DOHH2 (cell line): ENCODE measurements around the gene MFAP4.

Source experiments
- H3F3A ChIP-seq: fragments of 200-600 bp; sonication (generic), shearing (Covaris generic); 2 replicates; pipeline ENCODE4 v1.6.0; 2016; ENCODE audit warnings: antibody characterized with exemption, mild to moderate bottlenecking; ENCODE audit not compliant: control insufficient read depth, insufficient read depth
- H3K27ac ChIP-seq: fragments of 200-600 bp; sonication (generic); 2 replicates; pipeline ENCODE4 v1.5.1; 2014; ENCODE audit warnings: low read depth, mild to moderate bottlenecking, low read length, moderate library complexity
- H3K27me3 ChIP-seq: fragments of 200-600 bp; sonication (generic); 2 replicates; pipeline ENCODE4 v1.6.1; 2014; ENCODE audit warnings: mild to moderate bottlenecking, low read length, mixed read lengths; ENCODE audit not compliant: control insufficient read depth
- H3K36me3 ChIP-seq: fragments of 200-600 bp; sonication (generic); 2 replicates; pipeline ENCODE4 v1.6.1; 2014; ENCODE audit warnings: mild to moderate bottlenecking, low read length, moderate library complexity, mixed read lengths; ENCODE audit not compliant: control insufficient read depth
- H3K4me1 ChIP-seq: fragments of 200-600 bp; sonication (generic); 2 replicates; pipeline ENCODE4 v1.6.1; 2014; ENCODE audit warnings: mild to moderate bottlenecking, low read length, mixed read lengths; ENCODE audit not compliant: control insufficient read depth
- H3K4me2 ChIP-seq: fragments of 200-600 bp; sonication (generic); 2 replicates; pipeline ENCODE4 v1.6.0; 2014; ENCODE audit warnings: mild to moderate bottlenecking, low read length, moderate library complexity
- H3K4me3 ChIP-seq: fragments of 200-600 bp; sonication (generic); 2 replicates; pipeline ENCODE4 v1.5.1; 2014; ENCODE audit warnings: mild to moderate bottlenecking, low read length, mixed read lengths
- H3K79me2 ChIP-seq: fragments of 200-600 bp; sonication (generic); 2 replicates; pipeline ENCODE4 v1.6.1; 2014; ENCODE audit warnings: mild to moderate bottlenecking, low read length, mixed read lengths; ENCODE audit not compliant: control insufficient read depth
- H3K9me2 ChIP-seq: fragments of 200-600 bp; sonication (generic); replicated peaks from 2 replicates; pipeline ENCODE4 v1.6.1; 2014; ENCODE audit warnings: mild to moderate bottlenecking, low read length, mixed read lengths; ENCODE audit not compliant: control insufficient read depth
- H3K9me3 ChIP-seq: fragments of 200-600 bp; sonication (generic); 2 replicates; pipeline ENCODE4 v1.6.1; 2014; ENCODE audit warnings: antibody characterized with exemption, low read length, mixed read lengths; ENCODE audit not compliant: control insufficient read depth, insufficient read depth
- H4K20me1 ChIP-seq: fragments of 200-600 bp; sonication (generic); 2 replicates; pipeline ENCODE4 v1.6.0; 2014; ENCODE audit warnings: low read depth, mild to moderate bottlenecking, antibody characterized with exemption, low read length, moderate library complexity; ENCODE audit not compliant: control insufficient read depth, insufficient read depth
- CTCF ChIP-seq: fragments of 200-600 bp; sonication (generic); IDR thresholded peaks from one replicate; pipeline ENCODE4 v1.5.1; 2014; ENCODE audit warnings: antibody characterized with exemption, mild to moderate bottlenecking, low read depth, low read length; ENCODE audit not compliant: poor library complexity, severe bottlenecking
- EZH2phosphoT487 ChIP-seq: fragments of 200-600 bp; sonication (generic); IDR thresholded peaks from 2 replicates; pipeline ENCODE4 v1.6.1; 2017; ENCODE audit warnings: borderline replicate concordance, mild to moderate bottlenecking, antibody characterized with exemption, low read length, moderate library complexity, mixed read lengths

MFAP4 gene

GRCh38 chr17:19379361-19380065 lies 7.5 kb downstream of the MFAP4 start:
- Histone ChIP-seq H3K27me3 (no peaks in the 10 kb centered on the region), H3K4me2 (peak overlapping the region; percentile 84), H3K9me2 (no peaks in the 10 kb centered on the region), H3K4me1 (peaks cover 9% of the 10 kb centered on the region), H3K9me3 (no peaks in the 10 kb centered on the region), H3K27ac (no peak overlapping the region), H4K20me1 (no peaks in the 10 kb centered on the region), H3K36me3 (peaks cover 30% of the 10 kb centered on the region), H3K4me3 (peak overlapping the region; percentile 88), H3K79me2 (peaks cover 14% of the 10 kb centered on the region), H3F3A (peaks cover 8% of the 10 kb centered on the region)
- no peak for TF ChIP-seq CTCF
- no peak for TF ChIP-seq EZH2phosphoT487

GRCh38 chr17:19378416-19379360 lies 8.3 kb downstream of the MFAP4 start, which contains the start of gene MAPK7:
Gene MAPK7, plus strand, starts transcription at chr17:19378498. Its CDS starts 403 bp downstream, at chr17:19378901.
- H3K9me2 ChIP-seq: no peaks in the 10 kb centered on the region
- no peaks in the 10 kb centered on the region for H4K20me1 ChIP-seq
- peaks cover 11% of the 10 kb centered on the region for H3F3A ChIP-seq
- peaks cover 9% of the 10 kb centered on the region for H3K4me1 ChIP-seq
- H3K4me3 ChIP-seq: peak within 1 kb of the TSS; percentile 88
- H3K79me2 ChIP-seq: peaks cover 14% of the 10 kb centered on the region
- no peaks in the 10 kb centered on the region for H3K9me3 ChIP-seq
- H3K27me3 ChIP-seq: no peaks in the 10 kb centered on the region
- H3K27ac ChIP-seq: peak within 1 kb of the TSS; percentile 71
- TF ChIP-seq CTCF: no peak
- no peak for TF ChIP-seq EZH2phosphoT487
- H3K36me3 ChIP-seq: peaks cover 30% of the 10 kb centered on the region
- H3K4me2 ChIP-seq: peak within 1 kb of the TSS; percentile 84

- no peak for TF ChIP-seq CTCF
- TF ChIP-seq EZH2phosphoT487: no peak
- H3K9me3 ChIP-seq: no peaks in the 10 kb centered on the region
- no peaks in the 10 kb centered on the region for H3K9me2 ChIP-seq
- peaks cover 9% of the 10 kb centered on the region for H3K4me1 ChIP-seq
- peaks cover 28% of the 10 kb centered on the region for H3K36me3 ChIP-seq
- peak overlapping the region; percentile 84 for H3K4me2 ChIP-seq
- no peaks in the 10 kb centered on the region for H3K27me3 ChIP-seq
- peaks cover 14% of the 10 kb centered on the region for H3K79me2 ChIP-seq
- no peaks in the 10 kb centered on the region for H4K20me1 ChIP-seq
- H3K4me3 ChIP-seq: peak overlapping the region; percentile 88
- H3K27ac ChIP-seq: peak overlapping the region; percentile 71
- peaks cover 11% of the 10 kb centered on the region for H3F3A ChIP-seq
Measured at GRCh38 chr17:19377602-19378415, 9.2 kb downstream of the MFAP4 start.
